Measurements from ENCODE around the gene KRTAP10-4. TPM values are rescaled to one million over a fixed set of nuclear protein-coding genes. Genes with fewer than 3 reads are reported as not detected.
"Not testable (repeated sequence)": the region's sequence is repeated elsewhere in the genome, so short reads cannot be mapped to it uniquely, and the experiment has no call there.

KRTAP10-4 gene
- total RNA-seq, 2 donors from 2014 or later = not detected

- TF ChIP-seq POLR2AphosphoS5 (IDR thresholded peaks at IDR 0.05) (no peak), POLR2A (IDR thresholded peaks at IDR 0.05) (no peak)
- TF ChIP-seq, protein P1, sequence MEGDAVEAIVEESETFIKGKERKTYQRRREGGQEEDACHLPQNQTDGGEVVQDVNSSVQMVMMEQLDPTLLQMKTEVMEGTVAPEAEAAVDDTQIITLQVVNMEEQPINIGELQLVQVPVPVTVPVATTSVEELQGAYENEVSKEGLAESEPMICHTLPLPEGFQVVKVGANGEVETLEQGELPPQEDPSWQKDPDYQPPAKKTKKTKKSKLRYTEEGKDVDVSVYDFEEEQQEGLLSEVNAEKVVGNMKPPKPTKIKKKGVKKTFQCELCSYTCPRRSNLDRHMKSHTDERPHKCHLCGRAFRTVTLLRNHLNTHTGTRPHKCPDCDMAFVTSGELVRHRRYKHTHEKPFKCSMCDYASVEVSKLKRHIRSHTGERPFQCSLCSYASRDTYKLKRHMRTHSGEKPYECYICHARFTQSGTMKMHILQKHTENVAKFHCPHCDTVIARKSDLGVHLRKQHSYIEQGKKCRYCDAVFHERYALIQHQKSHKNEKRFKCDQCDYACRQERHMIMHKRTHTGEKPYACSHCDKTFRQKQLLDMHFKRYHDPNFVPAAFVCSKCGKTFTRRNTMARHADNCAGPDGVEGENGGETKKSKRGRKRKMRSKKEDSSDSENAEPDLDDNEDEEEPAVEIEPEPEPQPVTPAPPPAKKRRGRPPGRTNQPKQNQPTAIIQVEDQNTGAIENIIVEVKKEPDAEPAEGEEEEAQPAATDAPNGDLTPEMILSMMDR (IDR thresholded peaks at IDR 0.05) = no peak
- Histone ChIP-seq H3K27ac (no peak overlapping the region), H3K4me3 (no peak overlapping the region), H3K36me3 (no peaks in the 10 kb centered on the region), H3K4me1 (replicated peaks) (no peaks in the 10 kb centered on the region), H3K27me3 (replicated peaks; ENCODE audit: insufficient read depth) (peaks cover 2% of the 10 kb centered on the region), H3K9me3 (no peaks in the 10 kb centered on the region)
- no peak for DNase-seq (ENCODE audit: low spot score)
- WGBS = 63% methylated on average over 9 of the region's 9 CpGs
- intact Hi-C loops (cut with DNase I) = no loop called here
These were observed 22.7 kb downstream of the KRTAP10-4 start for GRCh38 chr21:44596068-44596725.

DNA sequence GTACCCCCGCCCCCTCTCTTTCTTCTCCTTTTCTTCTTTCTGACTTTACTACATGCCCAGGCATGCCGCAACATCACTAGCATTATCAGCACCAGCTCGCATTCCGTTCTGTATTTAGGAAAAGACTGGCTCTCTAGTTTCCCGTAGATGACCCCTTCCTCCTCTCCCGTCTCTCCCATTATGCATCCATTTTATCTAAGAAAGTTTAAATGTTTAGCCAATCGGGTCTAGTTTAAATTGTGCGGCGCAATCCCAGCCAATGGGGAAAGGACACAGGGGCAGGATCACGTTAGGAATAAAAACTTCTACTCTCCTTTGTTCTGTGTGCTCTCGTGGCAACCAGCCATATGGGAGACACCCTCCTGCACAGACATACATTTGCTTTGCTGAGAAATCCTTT, 24.5 kb downstream of the KRTAP10-4 start:
- H3K4me3 ChIP-seq = no peak overlapping the region
- no peaks in the 10 kb centered on the region for H3K9me3 ChIP-seq
- no peak for DNase-seq (ENCODE audit: low spot score)
- peaks cover 2% of the 10 kb centered on the region for H3K27me3 ChIP-seq (replicated peaks; ENCODE audit: insufficient read depth)
- no peaks in the 10 kb centered on the region for H3K36me3 ChIP-seq
- no peak overlapping the region for H3K27ac ChIP-seq
- TF ChIP-seq, protein P1 (IDR thresholded peaks at IDR 0.05) = no peak
- TF ChIP-seq POLR2A (IDR thresholded peaks at IDR 0.05) (no peak), POLR2AphosphoS5 (IDR thresholded peaks at IDR 0.05) (no peak)
- intact Hi-C loops (cut with DNase I) = no loop called here
- H3K4me1 ChIP-seq (replicated peaks) = no peaks in the 10 kb centered on the region
- 69% methylated on average over 11 of the region's 11 CpGs for WGBS

GRCh38 chr21:44599264-44600029, 25.9 kb downstream of the KRTAP10-4 start:
- WGBS = 93% methylated on average over 8 of the region's 8 CpGs

DNA sequence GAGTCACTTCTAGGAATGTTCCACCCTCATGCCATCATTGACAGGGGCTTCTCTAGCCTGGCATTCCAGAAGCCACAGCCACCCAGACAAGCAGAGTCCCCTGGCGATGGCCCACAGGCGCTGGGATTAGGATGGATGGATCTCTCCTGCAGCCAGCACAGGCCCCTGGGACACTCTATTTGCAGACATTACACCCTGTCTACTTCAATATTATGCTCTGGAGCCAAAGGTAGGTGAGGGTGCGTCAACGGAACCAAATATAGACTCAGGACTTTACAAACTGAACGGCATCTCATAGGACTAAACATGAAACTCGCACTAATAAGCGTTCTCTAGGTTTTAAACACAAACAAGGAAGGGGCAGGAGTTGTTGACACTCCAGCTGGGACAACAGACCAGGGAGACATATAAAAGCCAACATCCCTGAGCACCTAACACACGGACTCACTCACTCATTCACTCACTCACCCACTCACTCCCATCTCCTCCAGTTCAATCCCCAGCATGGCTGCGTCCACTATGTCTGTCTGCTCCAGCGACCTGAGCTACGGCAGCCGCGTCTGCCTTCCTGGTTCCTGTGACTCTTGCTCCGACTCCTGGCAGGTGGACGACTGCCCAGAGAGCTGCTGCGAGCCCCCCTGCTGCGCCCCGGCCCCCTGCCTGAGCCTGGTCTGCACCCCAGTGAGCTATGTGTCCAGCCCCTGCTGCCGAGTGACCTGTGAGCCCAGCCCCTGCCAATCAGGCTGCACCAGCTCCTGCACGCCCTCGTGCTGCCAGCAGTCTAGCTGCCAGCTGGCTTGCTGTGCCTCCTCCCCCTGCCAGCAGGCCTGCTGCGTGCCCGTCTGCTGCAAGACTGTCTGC, 26.8 kb downstream of the KRTAP10-4 start, which contains the start of gene KRTAP10-7:
Gene KRTAP10-7 (plus strand): TSS at position 480 of the 861 bp plus-strand sequence. CDS start 25 bp downstream, at position 505.
- H3K36me3 ChIP-seq; H3K4me1 ChIP-seq (replicated peaks); H3K9me3 ChIP-seq; intact Hi-C loops (cut with DNase I); H3K4me3 ChIP-seq; H3K27ac ChIP-seq; DNase-seq (ENCODE audit: low spot score); H3K27me3 ChIP-seq (replicated peaks; ENCODE audit: insufficient read depth): not testable (repeated sequence)
- 55% methylated on average over 18 of the region's 23 CpGs for WGBS

More at GRCh38 chr21:44599264-44600029, 25.9 kb downstream of the KRTAP10-4 start:
- Histone ChIP-seq H3K27ac (no peak overlapping the region), H3K9me3 (no peaks in the 10 kb centered on the region), H3K4me1 (replicated peaks) (no peaks in the 10 kb centered on the region), H3K27me3 (replicated peaks; ENCODE audit: insufficient read depth) (peaks cover 3% of the 10 kb centered on the region), H3K4me3 (no peak overlapping the region), H3K36me3 (no peaks in the 10 kb centered on the region)
- DNase-seq (ENCODE audit: low spot score) = no peak
- intact Hi-C loops (cut with DNase I) = no loop called here
- no peak for TF ChIP-seq POLR2AphosphoS5 (IDR thresholded peaks at IDR 0.05)
- TF ChIP-seq POLR2A (IDR thresholded peaks at IDR 0.05) = no peak
- TF ChIP-seq, protein P1 (IDR thresholded peaks at IDR 0.05) = no peak

- H3K4me1 ChIP-seq (replicated peaks); DNase-seq (ENCODE audit: low spot score); H3K36me3 ChIP-seq; H3K27ac ChIP-seq; H3K27me3 ChIP-seq (replicated peaks; ENCODE audit: insufficient read depth); H3K9me3 ChIP-seq; intact Hi-C loops (cut with DNase I); H3K4me3 ChIP-seq: not testable (repeated sequence)
- 58% methylated on average over 8 of the region's 10 CpGs for WGBS
These were observed 27.6 kb downstream of the KRTAP10-4 start for GRCh38 chr21:44601091-44601490.

Measured in prostate gland (tissue), 2 donors.